Activated CD4-positive, alpha-beta T cell treated with anti-CD3 and anti-CD28 coated beads, Interleukin-2, amount 50 U/mL, for 16 hours (primary cell): ENCODE data around the gene THSD7B.

Source experiments
- DNase-seq: peaks from one replicate; pipeline ENCODE4 v3.0.0-alpha.2; 2020

Gene THSD7B

GRCh38 chr2:136809998-136810397 is 44.7 kb downstream of the THSD7B start:
- no peak for DNase-seq

- no peak for DNase-seq
Measured at GRCh38 chr2:136818839-136819238, 53.5 kb downstream of the THSD7B start.

- DNase-seq, result no peak
Measured at GRCh38 chr2:136823291-136823690, 57.9 kb downstream of the THSD7B start.

DNA sequence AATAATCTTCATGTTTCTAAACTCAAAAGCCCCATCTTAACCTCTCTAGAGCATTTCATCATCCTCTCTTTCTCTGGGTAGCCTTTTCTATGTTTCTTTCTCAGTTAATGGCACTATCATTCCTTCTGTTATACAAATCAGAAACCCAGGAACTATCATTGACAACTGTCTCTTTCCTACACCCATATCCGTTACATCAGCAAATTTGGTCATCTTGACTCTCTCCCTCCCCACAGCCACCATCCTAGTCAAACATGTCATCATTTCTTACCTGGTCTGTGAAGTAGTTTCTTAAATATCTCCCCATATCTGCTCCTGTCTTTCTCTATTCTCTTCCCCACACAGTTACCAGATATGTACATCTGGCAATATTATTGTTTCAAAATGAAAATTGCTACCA is 62.8 kb downstream of the THSD7B start:
- DNase-seq, result no peak

- no peak for DNase-seq
Measured at GRCh38 chr2:136828774-136829173, 63.4 kb downstream of the THSD7B start.

DNA sequence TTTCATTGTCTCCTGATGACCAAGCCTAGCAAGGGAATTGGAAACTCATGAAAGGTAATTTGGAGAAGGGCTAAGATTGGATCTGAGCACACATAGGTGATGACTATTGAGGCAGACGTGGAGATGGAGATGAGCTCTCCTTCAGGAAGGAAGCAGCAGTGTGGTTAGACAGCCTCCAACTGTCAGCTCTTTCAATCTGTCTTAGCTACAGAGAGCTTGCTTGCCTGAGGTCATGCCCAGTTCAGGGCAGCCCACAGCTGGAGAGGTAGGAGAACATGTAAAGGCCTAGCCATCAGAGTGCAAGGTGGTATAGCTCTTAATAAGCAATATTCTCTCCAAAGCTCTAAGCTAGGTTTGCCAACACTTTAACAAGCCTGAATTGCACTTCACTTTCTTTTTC is 79.2 kb downstream of the THSD7B start:
- DNase-seq, result no peak

- no peak for DNase-seq
Measured at GRCh38 chr2:136858656-136859055, 93.3 kb downstream of the THSD7B start.

DNA sequence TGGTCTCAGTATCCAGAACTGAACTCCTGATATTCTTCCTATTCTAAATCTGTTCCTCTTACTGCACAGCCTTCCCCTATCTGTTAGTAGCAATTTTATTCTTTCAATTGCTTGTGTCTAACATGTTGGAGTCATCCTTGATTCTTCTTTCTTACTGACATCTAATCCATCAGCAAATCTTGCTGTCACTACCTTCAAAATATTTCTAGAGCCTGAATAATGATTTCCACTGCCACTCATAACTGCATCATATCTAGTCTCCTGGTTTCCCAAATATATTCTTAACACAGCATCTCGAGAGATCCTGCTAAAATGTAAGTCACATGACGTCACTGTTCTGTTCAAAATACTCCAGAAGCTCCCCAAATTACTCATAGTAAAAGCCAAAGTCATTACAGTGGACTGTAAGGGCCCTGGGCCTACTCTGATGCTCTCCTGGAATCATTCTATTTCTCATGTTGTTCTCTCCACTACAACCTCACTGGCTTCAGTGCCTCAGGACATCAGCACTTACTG is 95.2 kb downstream of the THSD7B start:
- no peak for DNase-seq

GRCh38 chr2:136863468-136863867 is 98.1 kb downstream of the THSD7B start:
- DNase-seq, result no peak

- DNase-seq, result no peak
Measured at GRCh38 chr2:136863874-136864273, 98.5 kb downstream of the THSD7B start.

- no peak for DNase-seq
Measured at GRCh38 chr2:136871424-136871823, 106.1 kb downstream of the THSD7B start.

DNA sequence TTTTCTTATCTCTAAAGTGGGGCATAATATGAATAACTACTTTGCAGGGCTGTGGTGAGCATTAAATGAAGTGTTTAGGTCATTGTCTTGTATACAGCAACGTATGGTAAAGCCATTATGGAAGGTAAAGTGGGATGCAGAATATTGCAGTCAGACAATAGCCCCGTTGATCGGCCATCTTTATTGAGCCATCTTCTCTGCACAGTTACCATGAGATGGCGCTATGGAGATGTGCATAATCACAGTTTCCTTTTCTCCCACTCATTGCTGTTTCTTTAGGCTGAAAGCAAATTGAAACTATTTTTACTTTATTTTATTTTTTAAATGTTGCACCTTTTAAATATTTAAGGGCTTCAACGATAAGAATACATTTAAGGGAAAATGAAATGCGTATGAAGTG is 108.9 kb downstream of the THSD7B start:
- peak; percentile 5 for DNase-seq

DNA sequence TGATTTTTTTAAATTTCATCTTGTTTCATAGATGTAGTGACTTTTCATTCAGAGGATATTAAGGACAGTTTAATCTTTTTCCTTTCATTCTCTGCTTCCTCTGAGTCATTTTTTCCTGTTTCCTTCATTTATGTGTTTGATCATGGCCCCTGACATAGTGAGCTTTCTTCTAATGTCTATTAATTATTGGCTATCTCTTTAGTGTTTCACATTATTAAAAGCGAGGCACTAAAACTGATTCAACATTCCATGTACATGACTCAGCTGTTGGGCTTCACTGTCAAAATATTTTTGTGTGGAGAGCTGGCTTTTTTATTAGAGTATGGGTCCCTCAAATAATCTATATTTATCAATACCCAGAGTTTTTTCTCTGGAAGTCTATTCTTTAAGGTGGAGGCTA is 125.8 kb downstream of the THSD7B start:
- DNase-seq, result no peak

DNA sequence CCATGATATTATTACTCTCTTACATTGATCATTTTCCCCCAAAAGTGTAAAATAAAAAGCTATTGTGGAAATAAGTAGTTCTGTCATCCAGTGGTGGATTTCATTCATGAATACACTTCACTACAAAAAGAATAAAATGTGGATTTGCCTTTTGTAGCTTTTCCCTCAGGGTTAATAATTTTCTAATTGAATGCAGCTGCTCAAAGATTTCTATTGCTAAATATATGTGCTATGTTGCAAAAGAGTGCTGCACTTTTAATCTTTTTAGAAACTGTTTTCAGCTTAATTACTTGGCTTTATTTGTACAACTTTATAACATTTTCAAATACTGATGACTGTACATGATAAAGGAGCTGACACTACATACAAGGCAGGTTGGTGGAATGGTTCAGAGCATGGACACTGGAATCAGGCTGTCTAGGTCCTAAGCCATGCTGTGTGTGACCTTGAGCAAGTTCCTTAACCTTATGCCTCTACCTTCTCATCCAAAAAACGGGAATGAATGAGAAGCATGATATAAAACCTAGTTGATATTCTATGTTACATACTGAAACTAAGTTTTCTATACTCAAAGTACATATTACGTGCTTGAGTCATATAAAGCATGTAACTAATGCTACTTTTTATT is 128.8 kb downstream of the THSD7B start:
- DNase-seq, result no peak

DNA sequence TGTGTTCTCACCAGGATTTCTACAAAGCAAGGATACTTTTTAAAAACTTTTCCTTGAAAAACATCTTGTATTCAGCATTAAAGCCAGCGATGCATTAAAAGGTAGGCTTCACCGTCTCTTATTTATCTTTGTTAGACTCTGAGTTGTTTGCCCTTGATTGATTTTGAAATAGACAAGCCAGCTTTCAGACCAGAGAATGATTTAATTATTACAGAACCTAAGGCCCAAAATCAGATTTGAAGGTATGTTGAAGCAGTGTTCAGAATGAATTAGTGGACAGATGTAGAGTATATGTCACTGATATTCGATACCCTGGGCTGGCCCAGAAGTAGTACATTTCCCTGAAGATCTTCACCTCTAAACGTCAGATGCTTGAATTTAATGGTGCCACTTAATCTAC is 136.4 kb downstream of the THSD7B start:
- DNase-seq, result no peak

DNA sequence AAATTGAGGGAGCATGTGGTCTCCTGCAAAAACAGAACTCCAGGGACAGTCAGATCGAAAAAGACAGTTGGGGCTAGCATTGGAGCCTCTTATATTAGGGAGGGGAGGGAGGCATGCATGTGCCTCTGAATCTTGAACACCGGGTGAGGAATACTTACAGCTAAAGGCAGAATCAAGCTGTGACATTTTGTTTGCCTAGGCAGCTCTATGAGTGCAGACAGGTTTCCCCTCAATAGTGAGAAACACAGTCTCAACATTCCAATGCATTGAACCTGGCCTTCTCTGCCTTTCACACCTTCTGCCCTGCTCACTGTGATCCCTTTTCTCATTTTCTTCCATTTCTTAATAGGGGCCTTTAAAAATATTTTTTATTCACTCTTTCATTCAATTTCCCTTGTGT is 140.4 kb downstream of the THSD7B start:
- no peak for DNase-seq

- no peak for DNase-seq
Measured at GRCh38 chr2:136909777-136910176, 144.4 kb downstream of the THSD7B start.

GRCh38 chr2:136916131-136916530 is 150.8 kb downstream of the THSD7B start:
- DNase-seq, result no peak

- DNase-seq, result no peak
Measured at GRCh38 chr2:136917411-136917881, 152.1 kb downstream of the THSD7B start.

GRCh38 chr2:136919682-136920081 is 154.3 kb downstream of the THSD7B start:
- no peak for DNase-seq

DNA sequence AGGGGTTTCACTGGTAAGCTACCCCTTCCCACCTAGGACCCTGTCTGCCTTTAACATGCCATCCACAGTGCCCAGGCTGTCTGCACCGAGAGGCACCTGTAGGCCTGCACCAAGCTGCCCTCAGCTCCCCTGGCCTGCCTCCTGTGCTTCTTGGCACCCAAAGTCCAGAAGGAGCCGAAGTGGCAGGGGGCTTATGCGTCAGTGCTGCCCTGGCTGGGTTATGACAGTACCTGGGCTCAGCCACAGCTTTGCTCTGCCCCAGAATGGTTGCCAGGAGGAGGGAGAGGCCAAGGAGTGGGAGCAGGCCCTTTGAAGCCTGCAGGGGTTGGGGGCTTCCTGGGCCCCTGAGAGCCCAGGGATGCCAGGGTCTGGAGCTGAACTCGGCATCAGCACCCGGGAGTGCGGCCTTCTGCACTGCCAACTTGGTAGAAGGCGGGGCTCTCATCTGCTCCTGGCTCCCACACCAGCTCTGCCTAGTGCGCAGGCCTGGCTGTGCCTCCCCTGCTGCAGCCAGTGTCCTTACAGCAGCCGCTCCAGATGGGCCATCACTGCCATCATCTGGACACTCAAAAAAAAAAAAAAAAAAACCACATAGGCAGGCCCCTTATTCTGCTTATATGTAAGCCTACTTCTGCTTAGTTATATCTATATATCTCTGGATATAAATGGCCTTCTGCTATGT is 155.4 kb downstream of the THSD7B start:
- no peak for DNase-seq

DNA sequence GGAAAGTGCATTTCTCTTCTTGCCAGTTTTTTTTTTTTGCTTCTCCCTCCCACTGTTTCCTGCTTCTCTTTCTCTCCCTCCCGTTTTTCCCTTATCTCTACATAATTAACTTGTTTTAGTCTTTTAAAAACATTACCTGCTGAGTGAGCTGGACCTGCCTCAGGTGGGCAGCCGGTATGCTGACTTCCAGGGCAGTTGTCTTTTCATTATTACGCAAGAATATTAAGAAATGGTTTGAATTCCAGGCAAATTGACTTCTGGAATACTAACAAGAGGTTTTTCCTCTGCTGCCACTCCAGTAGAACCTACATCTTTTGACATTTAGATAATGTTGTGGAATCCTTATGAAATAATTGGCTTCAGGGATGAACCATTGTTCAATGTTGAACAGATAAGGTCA is 161.8 kb downstream of the THSD7B start:
- DNase-seq, result no peak

GRCh38 chr2:136929531-136929930 is 164.2 kb downstream of the THSD7B start:
- no peak for DNase-seq

DNA sequence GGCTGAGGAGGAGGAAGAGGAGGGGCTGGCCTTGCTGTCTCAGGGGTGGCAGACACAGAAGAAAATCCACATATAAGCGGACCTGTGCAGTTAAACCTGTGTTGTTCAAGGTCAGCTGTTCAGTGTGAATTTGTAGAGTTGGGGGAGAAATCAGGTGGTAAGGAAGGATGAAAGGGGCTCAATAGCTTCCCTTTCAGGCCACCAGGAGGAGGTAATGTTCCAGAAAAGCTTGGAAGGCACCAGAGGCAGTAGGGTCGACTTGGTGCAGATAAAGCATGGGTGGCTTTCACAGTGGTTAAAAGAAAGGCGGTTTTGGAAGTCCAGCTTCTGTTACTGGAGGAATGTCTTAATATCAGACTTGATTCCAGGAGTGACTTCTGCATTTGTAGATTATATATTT is 167.4 kb downstream of the THSD7B start:
- DNase-seq, result no peak

- DNase-seq, result no peak
Measured at GRCh38 chr2:136935119-136935518, 169.8 kb downstream of the THSD7B start.
